Measurements from ENCODE around the gene CDH4. TPM values are rescaled to one million over a fixed set of nuclear protein-coding genes. Genes with fewer than 3 reads are reported as not detected.

Gene CDH4
- total and polyA plus RNA-seq, 2 donors from 2014 or later, result 1.1 TPM; not detected in 1

- H3K4me3 ChIP-seq (ENCODE audit: low read length in 3 of 3), result no peak overlapping the region
- no peaks in the 10 kb centered on the region for H3K27me3 ChIP-seq (ENCODE audit: control insufficient read depth, insufficient read depth, low read length)
- FAIRE-seq, result no peak
- no peak overlapping the region for H3K9ac ChIP-seq (ENCODE audit: low read length in 3 of 3)
- no peak for TF ChIP-seq CTCF (IDR thresholded peaks at IDR 0.05; ENCODE audit: borderline replicate concordance, extremely low read depth, insufficient read depth)
- H3K9me3 ChIP-seq (ENCODE audit: control insufficient read depth in 2 of 3, insufficient read depth in 1 of 3, low read length in 3 of 3), result no peaks in the 10 kb centered on the region
- no peak overlapping the region for H3K27ac ChIP-seq (ENCODE audit: low read depth in 2 of 2, low read length in 2 of 2)
- DNase-seq, result peak in 1 of 5 donors; percentile 40
- H3K36me3 ChIP-seq (ENCODE audit: control insufficient read depth in 2 of 3, insufficient read depth in 3 of 3, low read length in 3 of 3), result no peaks in the 10 kb centered on the region
- H3K4me1 ChIP-seq (ENCODE audit: control insufficient read depth in 2 of 3, insufficient read depth in 2 of 3, low read depth in 1 of 3, low read length in 3 of 3), result no peaks in the 10 kb centered on the region
- intact Hi-C loops (cut with DNase I), result no loop called here
These were observed 247.9 kb downstream of the CDH4 start for GRCh38 chr20:61499859-61500554.

DNA sequence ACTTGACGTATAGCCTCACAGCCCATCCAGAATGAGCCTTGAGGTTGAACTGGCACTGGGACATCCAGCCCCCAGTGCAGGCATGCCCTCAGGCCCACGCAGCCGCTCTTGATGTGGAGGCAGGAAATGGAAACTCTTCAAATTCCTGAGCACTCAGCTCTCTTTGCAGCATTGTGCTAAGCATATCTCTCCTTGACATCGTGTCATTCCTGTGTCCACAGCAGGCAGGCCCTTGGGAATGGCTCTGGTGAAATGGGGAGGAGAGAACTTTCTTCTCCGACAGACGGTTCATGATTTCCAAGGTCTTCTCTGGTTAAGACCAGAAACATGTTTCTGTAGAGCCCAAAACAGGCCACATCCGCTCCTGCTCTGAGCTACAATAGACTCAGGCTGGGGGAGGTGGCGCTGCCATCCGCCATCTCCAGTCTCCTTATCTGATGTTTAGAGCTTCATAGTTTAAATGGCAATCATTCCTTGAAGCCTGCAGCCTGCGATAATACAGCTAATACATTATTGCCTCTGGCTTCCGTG, 248.8 kb downstream of the CDH4 start:
- Histone ChIP-seq H3K27ac (ENCODE audit: low read depth in 2 of 2, low read length in 2 of 2) (no peak overlapping the region), H3K27me3 (ENCODE audit: control insufficient read depth, insufficient read depth, low read length) (no peaks in the 10 kb centered on the region), H3K36me3 (ENCODE audit: control insufficient read depth in 2 of 3, insufficient read depth in 3 of 3, low read length in 3 of 3) (no peaks in the 10 kb centered on the region), H3K4me1 (ENCODE audit: control insufficient read depth in 2 of 3, insufficient read depth in 2 of 3, low read depth in 1 of 3, low read length in 3 of 3) (no peaks in the 10 kb centered on the region), H3K9me3 (ENCODE audit: control insufficient read depth in 2 of 3, insufficient read depth in 1 of 3, low read length in 3 of 3) (no peaks in the 10 kb centered on the region), H3K4me3 (ENCODE audit: low read length in 3 of 3) (no peak overlapping the region), H3K9ac (ENCODE audit: low read length in 3 of 3) (no peak overlapping the region)
- intact Hi-C loops (cut with DNase I), result no loop called here
- FAIRE-seq (no peak), DNase-seq (peak in 2 of 5 donors; percentile 24 to 27)
- TF ChIP-seq CTCF (IDR thresholded peaks at IDR 0.05; ENCODE audit: borderline replicate concordance, extremely low read depth, insufficient read depth), result no peak

DNA sequence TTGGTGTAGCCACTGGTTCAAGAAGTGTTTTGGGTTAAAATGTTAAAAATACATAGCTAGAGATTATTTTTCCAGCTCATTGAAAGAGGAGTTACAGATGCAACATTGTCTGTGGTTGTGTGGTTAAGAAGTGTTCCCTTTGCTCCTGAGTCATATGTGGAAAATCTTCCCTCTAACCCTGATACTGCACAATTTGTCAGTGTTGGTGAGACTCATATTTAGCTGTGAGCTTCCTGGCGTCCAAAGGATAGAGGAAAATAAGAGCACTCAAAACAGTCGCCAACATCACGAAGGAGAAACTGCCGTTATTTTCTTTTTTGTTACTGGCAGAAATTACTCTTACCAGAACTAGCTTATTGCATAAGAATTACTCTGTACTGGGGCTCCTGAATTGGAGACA, 250.4 kb downstream of the CDH4 start:
- Histone ChIP-seq H3K4me3 (ENCODE audit: low read length in 3 of 3) (no peak overlapping the region), H3K9ac (ENCODE audit: low read length in 3 of 3) (no peak overlapping the region), H3K9me3 (ENCODE audit: control insufficient read depth in 2 of 3, insufficient read depth in 1 of 3, low read length in 3 of 3) (no peaks in the 10 kb centered on the region), H3K27ac (ENCODE audit: low read depth in 2 of 2, low read length in 2 of 2) (no peak overlapping the region), H3K36me3 (ENCODE audit: control insufficient read depth in 2 of 3, insufficient read depth in 3 of 3, low read length in 3 of 3) (no peaks in the 10 kb centered on the region), H3K4me1 (ENCODE audit: control insufficient read depth in 2 of 3, insufficient read depth in 2 of 3, low read depth in 1 of 3, low read length in 3 of 3) (no peaks in the 10 kb centered on the region), H3K27me3 (ENCODE audit: control insufficient read depth, insufficient read depth, low read length) (no peaks in the 10 kb centered on the region)
- TF ChIP-seq CTCF (IDR thresholded peaks at IDR 0.05; ENCODE audit: borderline replicate concordance, extremely low read depth, insufficient read depth), result no peak
- DNase-seq (no peak), FAIRE-seq (no peak)
- intact Hi-C loops (cut with DNase I), result no loop called here

All from kidney (tissue), 14 donors.